ENCODE data around the gene TPM2.
"Not testable (repeated sequence)": the region's sequence is repeated elsewhere in the genome, so short reads cannot be mapped to it uniquely, and the experiment has no call there.

The TPM2 gene

GRCh38 chr9:35651956-35652828 is 37.5 kb downstream of the TPM2 start:
- no peak for DNase-seq

- DNase-seq, result no peak
Measured at GRCh38 chr9:35650341-35651158, 39.2 kb downstream of the TPM2 start, which contains the start of gene SIT1. TSS of gene SIT1 (minus strand) at chr9:35650931. CDS start at chr9:35650853, 78 bp downstream.

- peak; percentile 35 for DNase-seq
Measured at GRCh38 chr9:35649431-35650340, 40.0 kb downstream of the TPM2 start.

GRCh38 chr9:35646533-35647265 is 43.0 kb downstream of the TPM2 start:
- peak; percentile 90 for DNase-seq

- DNase-seq, result no peak
Measured at GRCh38 chr9:35646153-35646532, 43.6 kb downstream of the TPM2 start.

GRCh38 chr9:35645736-35646135 is 44.0 kb downstream of the TPM2 start:
- DNase-seq, result not testable (repeated sequence)

- no peak for DNase-seq
Measured at GRCh38 chr9:35643046-35643445, 46.7 kb downstream of the TPM2 start.

GRCh38 chr9:35641478-35641877 is 48.2 kb downstream of the TPM2 start:
- not testable (repeated sequence) for DNase-seq

GRCh38 chr9:35640431-35640830 is 49.3 kb downstream of the TPM2 start:
- DNase-seq, result not testable (repeated sequence)

GRCh38 chr9:35639631-35640030 is 50.1 kb downstream of the TPM2 start:
- no peak for DNase-seq

GRCh38 chr9:35639225-35639624 is 50.5 kb downstream of the TPM2 start:
- DNase-seq, result not testable (repeated sequence)

GRCh38 chr9:35638751-35639150 is 51.0 kb downstream of the TPM2 start:
- not testable (repeated sequence) for DNase-seq

- DNase-seq, result not testable (repeated sequence)
Measured at GRCh38 chr9:35637427-35637955, 52.2 kb downstream of the TPM2 start.

GRCh38 chr9:35636877-35637246 is 52.9 kb downstream of the TPM2 start:
- not testable (repeated sequence) for DNase-seq

GRCh38 chr9:35636135-35636876 is 53.4 kb downstream of the TPM2 start:
- DNase-seq, result no peak

- DNase-seq, result no peak
Measured at GRCh38 chr9:35635730-35636129, 54.0 kb downstream of the TPM2 start.
